ENCODE data around the gene SERGEF.

Gene SERGEF

GRCh38 chr11:17776212-17776875 lies 236.5 kb downstream of the SERGEF start:
- H3K36me3 ChIP-seq (ENCODE audit: low read depth), result no peaks in the 10 kb centered on the region
- H3K9me3 ChIP-seq (ENCODE audit: severe bottlenecking), result no peaks in the 10 kb centered on the region
- H3K27ac ChIP-seq (ENCODE audit: poor library complexity, severe bottlenecking), result no peak overlapping the region
- H3K4me1 ChIP-seq (ENCODE audit: insufficient read depth, poor library complexity, severe bottlenecking), result no peaks in the 10 kb centered on the region
- H3K4me3 ChIP-seq (ENCODE audit: severe bottlenecking), result no peak overlapping the region
- no peak for TF ChIP-seq CTCF (IDR thresholded peaks at IDR 0.05; ENCODE audit: poor library complexity, severe bottlenecking)
- DNase-seq (ENCODE audit: low spot score) (no peak), ATAC-seq (ENCODE audit: low read depth) (no peak)
- no peaks in the 10 kb centered on the region for H3K27me3 ChIP-seq (ENCODE audit: insufficient read depth, poor library complexity, severe bottlenecking)

- no peak for DNase-seq (ENCODE audit: low spot score)
- H3K27ac ChIP-seq (ENCODE audit: poor library complexity, severe bottlenecking), result no peak overlapping the region
- no peak overlapping the region for H3K4me3 ChIP-seq (ENCODE audit: severe bottlenecking)
- H3K36me3 ChIP-seq (ENCODE audit: low read depth), result no peaks in the 10 kb centered on the region
- ATAC-seq (ENCODE audit: low read depth), result no peak
- no peaks in the 10 kb centered on the region for H3K4me1 ChIP-seq (ENCODE audit: insufficient read depth, poor library complexity, severe bottlenecking)
- no peaks in the 10 kb centered on the region for H3K27me3 ChIP-seq (ENCODE audit: insufficient read depth, poor library complexity, severe bottlenecking)
- no peaks in the 10 kb centered on the region for H3K9me3 ChIP-seq (ENCODE audit: severe bottlenecking)
- no peak for TF ChIP-seq CTCF (IDR thresholded peaks at IDR 0.05; ENCODE audit: poor library complexity, severe bottlenecking)
These were observed 237.2 kb downstream of the SERGEF start for GRCh38 chr11:17775507-17776211.

- H3K27me3 ChIP-seq (ENCODE audit: insufficient read depth, poor library complexity, severe bottlenecking), result no peaks in the 10 kb centered on the region
- H3K4me3 ChIP-seq (ENCODE audit: severe bottlenecking), result no peak overlapping the region
- H3K4me1 ChIP-seq (ENCODE audit: insufficient read depth, poor library complexity, severe bottlenecking), result no peaks in the 10 kb centered on the region
- DNase-seq (ENCODE audit: low spot score) (no peak), ATAC-seq (ENCODE audit: low read depth) (no peak)
- no peaks in the 10 kb centered on the region for H3K36me3 ChIP-seq (ENCODE audit: low read depth)
- H3K9me3 ChIP-seq (ENCODE audit: severe bottlenecking), result no peaks in the 10 kb centered on the region
- no peak overlapping the region for H3K27ac ChIP-seq (ENCODE audit: poor library complexity, severe bottlenecking)
- no peak for TF ChIP-seq CTCF (IDR thresholded peaks at IDR 0.05; ENCODE audit: poor library complexity, severe bottlenecking)
These were observed 237.9 kb downstream of the SERGEF start for GRCh38 chr11:17775035-17775348.

- ATAC-seq (ENCODE audit: low read depth), result peak; percentile 20; the same call in 1 of the 3 replicates
- no peak for TF ChIP-seq CTCF (IDR thresholded peaks at IDR 0.05; ENCODE audit: poor library complexity, severe bottlenecking)
- peak; percentile 51 for DNase-seq (ENCODE audit: low spot score)
These were observed 238.4 kb downstream of the SERGEF start for GRCh38 chr11:17774232-17775034.

More at GRCh38 chr11:17774232-17775034, 238.4 kb downstream of the SERGEF start:
- Histone ChIP-seq H3K4me3 (ENCODE audit: severe bottlenecking) (no peak overlapping the region), H3K4me1 (ENCODE audit: insufficient read depth, poor library complexity, severe bottlenecking) (no peaks in the 10 kb centered on the region), H3K9me3 (ENCODE audit: severe bottlenecking) (no peaks in the 10 kb centered on the region), H3K27me3 (ENCODE audit: insufficient read depth, poor library complexity, severe bottlenecking) (no peaks in the 10 kb centered on the region), H3K27ac (ENCODE audit: poor library complexity, severe bottlenecking) (no peak overlapping the region), H3K36me3 (ENCODE audit: low read depth) (no peaks in the 10 kb centered on the region)
